ENCODE measurements around the gene BBS10. TPM values are rescaled to one million over a fixed set of nuclear protein-coding genes. Genes with fewer than 3 reads are reported as not detected.

BBS10 gene
- total RNA-seq, 1 experiment from 2014 or later, result 7.8 TPM

GRCh38 chr12:76318773-76319594 lies 29.2 kb downstream of the BBS10 start:
- no peak overlapping the region for H3K4me3 ChIP-seq (ENCODE audit: low read depth in 2 of 2, low read length in 2 of 2)
- H3K27me3 ChIP-seq (ENCODE audit: control insufficient read depth, insufficient read depth, low read length), result no peaks in the 10 kb centered on the region
- DNase-seq (ENCODE audit: low read depth, low spot score) (no peak), ATAC-seq (no peak)
- ChIA-PET CTCF (no interaction called here), POLR2A (no interaction called here)
- no TSS peak for BruUV-seq (replicated peaks)
- in situ Hi-C loops (cut with HindIII; ENCODE audit: low pct_unique_long_range_greater_than_20kb, low sequenced_read_pairs) (no loop called here), intact Hi-C loops (cut with micrococcal nuclease; ENCODE audit: unreplicated experiment) (no loop called here)
- H3K36me3 ChIP-seq (ENCODE audit: control insufficient read depth, insufficient read depth, low read length), result no peaks in the 10 kb centered on the region
- no peak for TF ChIP-seq POLR2AphosphoS5 (IDR thresholded peaks at IDR 0.05; ENCODE audit: low read depth, low read length)
- no peak for TF ChIP-seq SIN3A (IDR thresholded peaks at IDR 0.05; ENCODE audit: borderline replicate concordance, insufficient read depth, low read depth, low read length)
- TF ChIP-seq REST (IDR thresholded peaks at IDR 0.05; ENCODE audit: insufficient read depth in 1 of 2, low read depth in 2 of 2, low read length in 1 of 2), result no peak
- no peak for TF ChIP-seq CTCF (IDR thresholded peaks at IDR 0.05)
- no peak for TF ChIP-seq TCF7L2 (IDR thresholded peaks at IDR 0.05; ENCODE audit: low read depth, low read length)
- no peak overlapping the region for H3K27ac ChIP-seq (ENCODE audit: low read length)
- H3K4me1 ChIP-seq (ENCODE audit: control insufficient read depth, insufficient read depth, low read length), result no peaks in the 10 kb centered on the region
- no peaks in the 10 kb centered on the region for H3K9me3 ChIP-seq (ENCODE audit: control insufficient read depth, insufficient read depth, low read depth, low read length)

- ATAC-seq (no peak), DNase-seq (ENCODE audit: low read depth, low spot score) (no peak)
- POLR2A ChIA-PET, result no interaction called here
- in situ Hi-C loops (cut with HindIII; ENCODE audit: low pct_unique_long_range_greater_than_20kb, low sequenced_read_pairs) (no loop called here), intact Hi-C loops (cut with micrococcal nuclease; ENCODE audit: unreplicated experiment) (no loop called here)
- CTCF ChIA-PET, result no interaction called here
- H3K27me3 ChIP-seq (ENCODE audit: control insufficient read depth, insufficient read depth, low read length), result no peaks in the 10 kb centered on the region
- H3K36me3 ChIP-seq (ENCODE audit: control insufficient read depth, insufficient read depth, low read length), result no peaks in the 10 kb centered on the region
- BruUV-seq (replicated peaks), result no TSS peak
- no peaks in the 10 kb centered on the region for H3K4me1 ChIP-seq (ENCODE audit: control insufficient read depth, insufficient read depth, low read length)
- no peak overlapping the region for H3K27ac ChIP-seq (ENCODE audit: low read length)
- no peak overlapping the region for H3K4me3 ChIP-seq (ENCODE audit: low read depth in 2 of 2, low read length in 2 of 2)
- H3K9me3 ChIP-seq (ENCODE audit: control insufficient read depth, insufficient read depth, low read depth, low read length), result no peaks in the 10 kb centered on the region
- TF ChIP-seq SIN3A (IDR thresholded peaks at IDR 0.05; ENCODE audit: borderline replicate concordance, insufficient read depth, low read depth, low read length) (no peak), CTCF (IDR thresholded peaks at IDR 0.05) (no peak), TCF7L2 (IDR thresholded peaks at IDR 0.05; ENCODE audit: low read depth, low read length) (no peak), REST (IDR thresholded peaks at IDR 0.05; ENCODE audit: insufficient read depth in 1 of 2, low read depth in 2 of 2, low read length in 1 of 2) (no peak), POLR2AphosphoS5 (IDR thresholded peaks at IDR 0.05; ENCODE audit: low read depth, low read length) (no peak)
Observed at GRCh38 chr12:76317976-76318375, 30.2 kb downstream of the BBS10 start.

Data from Panc1 (cell line).